ENCODE results near the gene ACOX1. TPM values are rescaled to one million over a fixed set of nuclear protein-coding genes. Genes with fewer than 3 reads are reported as not detected.

Gene ACOX1
- total RNA-seq, 1 donor from 2014 or later = 9.7 TPM

- Histone ChIP-seq H3K36me3 (no peaks in the 10 kb centered on the region), H3K4me3 (no peak overlapping the region), H3K9me3 (ENCODE audit: low read depth) (no peaks in the 10 kb centered on the region), H3K4me2 (no peak overlapping the region), H3K4me1 (no peaks in the 10 kb centered on the region), H3K9ac (no peak overlapping the region), H3F3A (ENCODE audit: low read depth) (no peaks in the 10 kb centered on the region), H3K27me3 (no peaks in the 10 kb centered on the region), H3K27ac (no peak overlapping the region), H3K79me2 (ENCODE audit: low read depth) (no peaks in the 10 kb centered on the region), H4K20me1 (ENCODE audit: low read depth) (no peaks in the 10 kb centered on the region), H2AFZ (replicated peaks) (no peak overlapping the region)
- no peaks in the 10 kb centered on the region for H3K36me3 Mint-ChIP-seq
- TF ChIP-seq CTCF (IDR thresholded peaks at IDR 0.05) (no peak), EZH2phosphoT487 (IDR thresholded peaks at IDR 0.05) (no peak), EZH2 (IDR thresholded peaks at IDR 0.05) (no peak)
- no peak overlapping the region for H3K4me3 Mint-ChIP-seq
- DNase-seq (ENCODE audit: low spot score) = no peak
- H3K27ac Mint-ChIP-seq = no peak overlapping the region
- H3K9me3 Mint-ChIP-seq = no peaks in the 10 kb centered on the region
- peaks cover 10% of the 10 kb centered on the region for H3K27me3 Mint-ChIP-seq (ENCODE audit: insufficient read depth, low read depth)
- H3K4me1 Mint-ChIP-seq = no peaks in the 10 kb centered on the region
Measured at GRCh38 chr17:76007131-76007849, 28.3 kb upstream of the ACOX1 start.

- no peaks in the 10 kb centered on the region for H3K4me1 Mint-ChIP-seq
- peaks cover 7% of the 10 kb centered on the region for H3K27me3 Mint-ChIP-seq (ENCODE audit: insufficient read depth, low read depth)
- Histone ChIP-seq H3K4me1 (no peaks in the 10 kb centered on the region), H3K27me3 (no peaks in the 10 kb centered on the region), H3K4me2 (no peak overlapping the region), H3K36me3 (no peaks in the 10 kb centered on the region), H3K79me2 (ENCODE audit: low read depth) (no peaks in the 10 kb centered on the region), H3K9me3 (ENCODE audit: low read depth) (no peaks in the 10 kb centered on the region), H3K4me3 (no peak overlapping the region), H3K27ac (no peak overlapping the region), H4K20me1 (ENCODE audit: low read depth) (no peaks in the 10 kb centered on the region), H3K9ac (no peak overlapping the region), H2AFZ (replicated peaks) (no peak overlapping the region), H3F3A (ENCODE audit: low read depth) (no peaks in the 10 kb centered on the region)
- H3K4me3 Mint-ChIP-seq = peak overlapping the region; percentile 63
- no peaks in the 10 kb centered on the region for H3K9me3 Mint-ChIP-seq
- DNase-seq (ENCODE audit: low spot score) = peak; percentile 86
- no peaks in the 10 kb centered on the region for H3K36me3 Mint-ChIP-seq
- H3K27ac Mint-ChIP-seq = peak overlapping the region; percentile 93
- TF ChIP-seq CTCF (IDR thresholded peaks at IDR 0.05) = peak; percentile 87
- no peak for TF ChIP-seq EZH2 (IDR thresholded peaks at IDR 0.05)
Measured at GRCh38 chr17:76005263-76006149, 26.5 kb upstream of the ACOX1 start.

GRCh38 chr17:76004750-76005262 is 25.8 kb upstream of the ACOX1 start:
- H3K9me3 ChIP-seq (ENCODE audit: low read depth) = no peaks in the 10 kb centered on the region
- Mint-ChIP-seq H3K4me3 (no peak overlapping the region), H3K9me3 (no peaks in the 10 kb centered on the region), H3K27ac (peak overlapping the region; percentile 93), H3K36me3 (no peaks in the 10 kb centered on the region), H3K4me1 (no peaks in the 10 kb centered on the region), H3K27me3 (ENCODE audit: insufficient read depth, low read depth) (peaks cover 5% of the 10 kb centered on the region)
- DNase-seq (ENCODE audit: low spot score) = no peak
- no peaks in the 10 kb centered on the region for H3K27me3 ChIP-seq
- H3K27ac ChIP-seq = no peak overlapping the region
- no peaks in the 10 kb centered on the region for H3K4me1 ChIP-seq
- no peaks in the 10 kb centered on the region for H4K20me1 ChIP-seq (ENCODE audit: low read depth)
- H3K4me2 ChIP-seq = no peak overlapping the region
- no peaks in the 10 kb centered on the region for H3K36me3 ChIP-seq
- H3F3A ChIP-seq (ENCODE audit: low read depth) = no peaks in the 10 kb centered on the region
- no peak overlapping the region for H3K9ac ChIP-seq
- no peak overlapping the region for H2AFZ ChIP-seq (replicated peaks)
- H3K79me2 ChIP-seq (ENCODE audit: low read depth) = no peaks in the 10 kb centered on the region
- no peak for TF ChIP-seq EZH2 (IDR thresholded peaks at IDR 0.05)
- no peak overlapping the region for H3K4me3 ChIP-seq
